HEK293 (cell line): ENCODE data around the gene DNAJC7.
"Not testable (repeated sequence)": the region's sequence is repeated elsewhere in the genome, so short reads cannot be mapped to it uniquely, and the experiment has no call there.

ENCODE experiments used
- CTCF ChIA-PET: fragments of 350-600 bp; formaldehyde crosslinking; extraction: SDS; loops from one replicate; lab custom pipeline; 2021; ENCODE audit warnings: antibody characterized with exemption; lab: Yijun Ruan, JAX
- POLR2A ChIA-PET: fragments of 300-600 bp; formaldehyde crosslinking; extraction: SDS; loops from one replicate; lab custom pipeline; 2020; ENCODE audit warnings: antibody characterized with exemption, inconsistent platforms; lab: Yijun Ruan, JAX
- H3K27ac ChIP-seq: fragments of 200-500 bp; sonication (Bioruptor generic); 2 replicates; pipeline ENCODE4 v1.5.1; 2014; ENCODE audit warnings: low read depth, low read length, control low read depth, inconsistent platforms; ENCODE audit errors: extremely low read depth
- H3K36me3 ChIP-seq, 2 experiments: fragments of 200-500 bp in 1 of 2; sonication (Bioruptor generic) in 1 of 2; 1 replicate in 1 of 2; 2 replicates in 1 of 2; pipeline ENCODE4 v1.5.1; 2014 to 2017; ENCODE audit warnings: inconsistent platforms in 2 of 2, low read length in 2 of 2; ENCODE audit not compliant: control insufficient read depth in 2 of 2, insufficient read depth in 1 of 2
- H3K4me1 ChIP-seq: fragments of 200-500 bp; sonication (Bioruptor generic); 2 replicates; pipeline ENCODE4 v1.5.1; 2014; ENCODE audit warnings: mild to moderate bottlenecking, low read length, inconsistent platforms; ENCODE audit not compliant: control insufficient read depth, insufficient read depth
- H3K4me3 ChIP-seq: 2 replicates; pipeline ENCODE4 v1.5.1; 2011; ENCODE audit warnings: low read depth, mild to moderate bottlenecking, control low read depth, low read length, moderate library complexity
- H3K9me3 ChIP-seq: fragments of 200-500 bp; sonication (Bioruptor generic); 2 replicates; pipeline ENCODE4 v1.5.1; 2014; ENCODE audit warnings: low read depth, low read length, inconsistent platforms; ENCODE audit not compliant: control insufficient read depth, insufficient read depth
- EGR2 ChIP-seq: fragments of 450-650 bp; formaldehyde crosslinking; IDR thresholded peaks from 2 replicates; pipeline ENCODE4 v1.5.1; 2016; ENCODE audit warnings: low read depth, missing biosample characterization, missing genetic modification characterization
- GLIS1 ChIP-seq: fragments of 450-650 bp; formaldehyde crosslinking; IDR thresholded peaks from 2 replicates; pipeline ENCODE4 v1.5.1; 2016; ENCODE audit warnings: missing biosample characterization, missing genetic modification characterization
- SCRT2 ChIP-seq: fragments of 450-650 bp; formaldehyde crosslinking; IDR thresholded peaks from 2 replicates; pipeline ENCODE4 v1.5.1; 2016; ENCODE audit warnings: missing biosample characterization, missing genetic modification characterization
- TCF7L2 ChIP-seq: IDR thresholded peaks from 2 replicates; pipeline ENCODE4 v1.6.1; 2011; ENCODE audit warnings: low read depth, mild to moderate bottlenecking, inconsistent platforms, low read length, moderate library complexity, borderline replicate concordance
- ZBTB17 ChIP-seq: fragments of 450-650 bp; formaldehyde crosslinking; IDR thresholded peaks from 2 replicates; pipeline ENCODE4 v1.5.1; 2016; ENCODE audit warnings: missing biosample characterization, missing genetic modification characterization
- ZEB2 ChIP-seq: fragments of 450-650 bp; formaldehyde crosslinking; IDR thresholded peaks from 2 replicates; pipeline ENCODE4 v1.5.1; 2016; ENCODE audit warnings: missing biosample characterization, missing genetic modification characterization
- ZNF16 ChIP-seq: fragments of 450-650 bp; formaldehyde crosslinking; IDR thresholded peaks from 2 replicates; pipeline ENCODE4 v1.5.1; 2016; ENCODE audit warnings: low read depth, missing biosample characterization, missing genetic modification characterization
- ZNF214 ChIP-seq: fragments of 450-650 bp; formaldehyde crosslinking; IDR thresholded peaks from 2 replicates; pipeline ENCODE4 v1.5.1; 2017; ENCODE audit warnings: missing biosample characterization, mild to moderate bottlenecking, missing genetic modification characterization, borderline replicate concordance
- ZNF335 ChIP-seq: fragments of 450-650 bp; formaldehyde crosslinking; conservative IDR thresholded peaks from 2 replicates; pipeline ENCODE4 v1.5.1; 2016; ENCODE audit warnings: missing biosample characterization, missing genetic modification characterization
- ZNF530 ChIP-seq: fragments of 450-650 bp; formaldehyde crosslinking; IDR thresholded peaks from 2 replicates; pipeline ENCODE4 v1.5.1; 2016; ENCODE audit warnings: low read depth, missing biosample characterization, missing genetic modification characterization
- ZNF600 ChIP-seq: fragments of 450-650 bp; formaldehyde crosslinking; IDR thresholded peaks from 2 replicates; pipeline ENCODE4 v1.5.1; 2016; ENCODE audit warnings: missing biosample characterization, missing genetic modification characterization
- ZNF626 ChIP-seq: fragments of 450-650 bp; sonication (Bioruptor Pico); formaldehyde crosslinking; IDR thresholded peaks from 2 replicates; pipeline ENCODE4 v1.5.1; 2018; ENCODE audit warnings: missing biosample characterization, missing genetic modification characterization, inconsistent platforms
- ZNF707 ChIP-seq: fragments of 450-650 bp; formaldehyde crosslinking; IDR thresholded peaks from 2 replicates; pipeline ENCODE4 v1.5.1; 2016; ENCODE audit warnings: missing biosample characterization, missing genetic modification characterization
- ZSCAN23 ChIP-seq: fragments of 450-650 bp; formaldehyde crosslinking; IDR thresholded peaks from 2 replicates; pipeline ENCODE4 v1.5.1; 2016; ENCODE audit warnings: missing biosample characterization, missing genetic modification characterization

Gene DNAJC7

GRCh38 chr17:42025191-42025579 is 7.9 kb upstream of the DNAJC7 start:
- TF ChIP-seq ZSCAN23 (tag by site-specific recombination) = no peak
- TF ChIP-seq EGR2 (tag by site-specific recombination) = no peak
- no peak for TF ChIP-seq ZNF530 (tag by site-specific recombination)
- TF ChIP-seq ZNF214 (tag by site-specific recombination) = no peak
- no peak for TF ChIP-seq TCF7L2
- peak; percentile 94 for TF ChIP-seq ZNF335
- TF ChIP-seq SCRT2 (tag by site-specific recombination) = 0 out of 2 replicates have a peak, but pooled peaks have one; percentile 6
- no peak for TF ChIP-seq ZNF16 (tag by site-specific recombination)
- no peak for TF ChIP-seq ZNF707 (tag by site-specific recombination)
- no peak for TF ChIP-seq ZNF626 (tag by site-specific recombination)
- H3K4me1 ChIP-seq = no peaks in the 10 kb centered on the region
- CTCF ChIA-PET = interaction anchor here (0.6 to 12.6 kb wide), 33 partner anchors 9 to 296 kb away, joined by 3 to 260 read pairs (median 5); partner anchors contain the start of genes C17orf113, CNP, DHX58 and HSPB9
- H3K27ac ChIP-seq = no peak overlapping the region
- H3K36me3 ChIP-seq = peaks cover 23 to 48% of the 10 kb centered on the region in 2 experiments; a peak in 2 of 3 replicates
- H3K4me3 ChIP-seq = no peak overlapping the region
- no peaks in the 10 kb centered on the region for H3K9me3 ChIP-seq
- POLR2A ChIA-PET = interaction anchor here (0.8 to 5.5 kb wide), 4 partner anchors 7 to 76 kb away, joined by 3 to 50 read pairs (median 6); partner anchors contain the start of genes DNAJC7 and NKIRAS2

- ChIA-PET POLR2A (interaction anchor here (0.5 to 2.2 kb wide), 4 partner anchors 58 to 233 kb away, joined by 3 to 7 read pairs (median 4); partner anchors contain the start of gene CNP), CTCF (interaction anchor here (0.6 to 12.6 kb wide), 13 partner anchors 13 to 300 kb away, joined by 3 to 260 read pairs (median 10); partner anchors contain the start of genes CNP, DHX58, HSPB9 and KAT2A)
- Histone ChIP-seq H3K27ac (no peak overlapping the region), H3K9me3 (no peaks in the 10 kb centered on the region), H3K36me3 (peaks cover 23 to 48% of the 10 kb centered on the region in 2 experiments; a peak in 2 of 3 replicates), H3K4me3 (no peak overlapping the region), H3K4me1 (no peaks in the 10 kb centered on the region)
- TF ChIP-seq ZEB2 (tag by site-specific recombination) (no peak), ZNF600 (peak; percentile 61; the same call in 1 of the 2 replicates), SCRT2 (tag by site-specific recombination) (0 out of 2 replicates have a peak, but pooled peaks have one; percentile 19), GLIS1 (0 out of 2 replicates have a peak, but pooled peaks have one; percentile 23)
Measured at GRCh38 chr17:42023524-42024349, 6.5 kb upstream of the DNAJC7 start.

GRCh38 chr17:42020845-42021244 is 3.6 kb upstream of the DNAJC7 start:
- ChIA-PET CTCF (interaction anchor here (0.7 to 12.6 kb wide), 14 partner anchors 9 to 497 kb away, joined by 3 to 260 read pairs (median 8); partner anchors contain the start of genes CNP, DHX58, HSPB9 and KAT2A), POLR2A (interaction anchor here (0.6 to 5.4 kb wide), 11 partner anchors 6 to 332 kb away, joined by 3 to 50 read pairs (median 3); partner anchors contain the start of genes CNP, EIF1, JUP and KAT2A)
- H3K4me3 ChIP-seq = peak overlapping the region; percentile 93
- not testable (repeated sequence) for H3K9me3 ChIP-seq, H3K4me1 ChIP-seq, H3K27ac ChIP-seq
- peak; percentile 37; the same call in 1 of the 2 replicates for TF ChIP-seq ZBTB17 (tag by site-specific recombination)
- peaks cover 23 to 43% of the 10 kb centered on the region in 2 experiments; a peak in 2 of 3 replicates for H3K36me3 ChIP-seq
